GM12878 (cell line): ENCODE measurements around the gene ASCC3.

Experiments
- BCLAF1 ChIP-seq: fragments of 450-650 bp; IDR thresholded peaks from 2 replicates; pipeline ENCODE4 v1.6.1; 2017; ENCODE audit warnings: antibody characterized with exemption, mild to moderate bottlenecking, moderate library complexity
- CREM ChIP-seq: IDR thresholded peaks from 2 replicates; pipeline ENCODE4 v1.6.1; 2014; ENCODE audit warnings: antibody characterized with exemption, low read depth
- CTCF ChIP-seq, 3 experiments: IDR thresholded peaks in 2 of 3; conservative IDR thresholded peaks in 1 of 3; 2 replicates each; pipeline ENCODE4 v1.5.1; 2011; ENCODE audit warnings: low read depth in 3 of 3, low read length in 3 of 3, mild to moderate bottlenecking in 3 of 3, control low read depth in 2 of 3, moderate library complexity in 2 of 3, inconsistent platforms in 1 of 3, mixed read lengths in 1 of 3; ENCODE audit not compliant: control insufficient read depth in 2 of 3, insufficient read depth in 1 of 3; ENCODE audit errors: extremely low read depth in 1 of 3
- E2F8 ChIP-seq: fragments of 450-650 bp; IDR thresholded peaks from 2 replicates; pipeline ENCODE4 v1.6.1; 2018; ENCODE audit warnings: mild to moderate bottlenecking, low read depth, moderate library complexity; ENCODE audit not compliant: partially characterized antibody
- HDAC2 ChIP-seq: fragments of 200-600 bp; sonication (generic); IDR thresholded peaks from 2 replicates; pipeline ENCODE4 v1.6.1; 2017
- NRF1 ChIP-seq: conservative IDR thresholded peaks from 2 replicates; pipeline ENCODE4 v1.6.1; 2011; ENCODE audit warnings: mild to moderate bottlenecking, low read depth, low read length, improper control_type of control experiment
- POLR2A ChIP-seq: IDR thresholded peaks from 2 replicates; pipeline ENCODE4 v1.6.1; 2011; ENCODE audit warnings: low read depth, mild to moderate bottlenecking, low read length
- TARDBP ChIP-seq: IDR thresholded peaks from 2 replicates; pipeline ENCODE4 v1.6.1; 2016; ENCODE audit warnings: borderline replicate concordance
- TCF12 ChIP-seq: IDR thresholded peaks from 2 replicates; pipeline ENCODE4 v1.6.1; 2011; ENCODE audit warnings: low read depth, mild to moderate bottlenecking, low read length
- ZBTB4 ChIP-seq: fragments of 450-650 bp; formaldehyde crosslinking; IDR thresholded peaks from 2 replicates; pipeline ENCODE4 v1.4.0; 2022; ENCODE audit warnings: mild to moderate bottlenecking, moderate library complexity
- ZBTB40 ChIP-seq: fragments of 450-650 bp; IDR thresholded peaks from 2 replicates; pipeline ENCODE4 v1.6.1; 2016; ENCODE audit warnings: mild to moderate bottlenecking, moderate library complexity, borderline replicate concordance
- ZNF384 ChIP-seq: IDR thresholded peaks from 2 replicates; pipeline ENCODE4 v1.6.1; 2012; ENCODE audit warnings: low read depth, mild to moderate bottlenecking, low read length, improper control_type of control experiment, borderline replicate concordance

GRCh38 chr6:100685747-100686146 lies 195.4 kb downstream of the ASCC3 start:
- TF ChIP-seq CREM (no peak), NRF1 (no peak), POLR2A (no peak), TCF12 (no peak), CTCF (IDR thresholded peaks at IDR 0.05 in 2 of 3, conservative IDR thresholded peaks at IDR 0.05 in 1 of 3; ENCODE audit: control insufficient read depth in 2 of 3, extremely low read depth in 1 of 3, insufficient read depth in 1 of 3, low read depth in 3 of 3, low read length in 3 of 3) (no peak), ZBTB40 (no peak), HDAC2 (no peak), BCLAF1 (no peak), ZBTB4 (CRISPR knock-in tag) (no peak), E2F8 (no peak), TARDBP (no peak), ZNF384 (no peak)
